Naive thymus-derived CD4-positive, alpha-beta T cell (primary cell): Measurements from ENCODE around the gene FBN1. TPM values are rescaled to one million over a fixed set of nuclear protein-coding genes. Genes with fewer than 3 reads are reported as not detected.

Experiments used
- ATAC-seq: fragments of 150-1000 bp; cut with Tn5 transposase; 2 replicates; pipeline ENCODE4 v1.10.0; 2021; ENCODE audit warnings: mild to moderate bottlenecking, moderate library complexity
- CTCF ChIA-PET: fragments of 350-600 bp; sonication (Branson Sonifier 250); formaldehyde crosslinking; loops from one replicate; lab custom pipeline; 2021; ENCODE audit warnings: antibody characterized with exemption; lab: Charles Lee
- POLR2A ChIA-PET: fragments of 350-600 bp; sonication (Branson Sonifier 250); formaldehyde crosslinking; loops from one replicate; lab custom pipeline; 2021; ENCODE audit warnings: antibody characterized with exemption, inconsistent platforms; lab: Charles Lee
- DNase-seq, 9 donors: peaks; one replicate each; pipeline versions ENCODE4 v3.0.0 to v3.0.0-alpha.2; 2020 to 2022; ENCODE audit warnings: mixed read lengths in 1 of 9
- H3K27ac ChIP-seq: one replicate; pipeline ENCODE4 v1.7.0; 2013; ENCODE audit warnings: mild to moderate bottlenecking, low read depth, low read length, moderate library complexity
- H3K27me3 ChIP-seq, 2 donors: one replicate each; pipeline ENCODE4 v1.7.0; 2013; ENCODE audit warnings: low read length in 2 of 2, mild to moderate bottlenecking in 2 of 2, moderate library complexity in 2 of 2; ENCODE audit not compliant: control insufficient read depth in 2 of 2, insufficient read depth in 2 of 2
- H3K36me3 ChIP-seq, 3 experiments: 1 replicate in 2 of 3; 2 replicates in 1 of 3; pipeline ENCODE4 v1.7.0; 2013; ENCODE audit warnings: low read length in 3 of 3, mild to moderate bottlenecking in 3 of 3, moderate library complexity in 1 of 3; ENCODE audit not compliant: insufficient read depth in 3 of 3, control insufficient read depth in 2 of 3
- H3K4me1 ChIP-seq, 2 donors: one replicate each; pipeline ENCODE4 v1.7.0; 2013; ENCODE audit warnings: low read length in 2 of 2, mild to moderate bottlenecking in 2 of 2, moderate library complexity in 1 of 2; ENCODE audit not compliant: control insufficient read depth in 2 of 2, insufficient read depth in 2 of 2
- H3K4me3 ChIP-seq: 2 replicates; pipeline ENCODE4 v1.7.0; 2013; ENCODE audit warnings: mild to moderate bottlenecking, low read length
- H3K9me3 ChIP-seq, 3 experiments: 1 replicate in 2 of 3; 2 replicates in 1 of 3; pipeline ENCODE4 v1.7.0; 2013; ENCODE audit warnings: low read length in 3 of 3; ENCODE audit not compliant: control insufficient read depth in 2 of 3
- H3K27ac Mint-ChIP-seq, 9 donors: one replicate each; pipeline ENCODE4 v1.8.0; 2020 to 2022; ENCODE audit warnings: mixed read lengths in 9 of 9, mild to moderate bottlenecking in 8 of 9, moderate library complexity in 5 of 9, inconsistent platforms in 2 of 9
- H3K27me3 Mint-ChIP-seq, 5 donors: one replicate each; pipeline ENCODE4 v1.8.0; 2021 to 2022; ENCODE audit warnings: mixed read lengths in 5 of 5, mild to moderate bottlenecking in 1 of 5
- H3K36me3 Mint-ChIP-seq, 5 donors: one replicate each; pipeline ENCODE4 v1.8.0; 2020 to 2022; ENCODE audit warnings: mixed read lengths in 5 of 5, mild to moderate bottlenecking in 3 of 5, inconsistent platforms in 1 of 5
- H3K4me1 Mint-ChIP-seq, 7 donors: one replicate each; pipeline ENCODE4 v1.8.0; 2020 to 2022; ENCODE audit warnings: mixed read lengths in 7 of 7, mild to moderate bottlenecking in 3 of 7, inconsistent platforms in 1 of 7
- H3K4me3 Mint-ChIP-seq, 10 donors: one replicate each; pipeline ENCODE4 v1.8.0; 2020 to 2022; ENCODE audit warnings: mild to moderate bottlenecking in 10 of 10, mixed read lengths in 10 of 10, moderate library complexity in 6 of 10, inconsistent platforms in 2 of 10
- H3K9me3 Mint-ChIP-seq, 11 donors: one replicate each; pipeline ENCODE4 v1.8.0; 2020 to 2022; ENCODE audit warnings: mixed read lengths in 11 of 11, mild to moderate bottlenecking in 4 of 11, inconsistent platforms in 1 of 11, moderate library complexity in 1 of 11
- intact Hi-C, 2 donors: fragments of 100-400 bp; cut with micrococcal nuclease; formaldehyde crosslinking; loops; one replicate each; pipeline ENCODE4 v1.15.1; 2023
- polyA plus RNA-seq, 2 donors: library from polyadenylated mRNA; unstranded; fragments of 300-500 nt; fragmentation: Illumina TruSeq; gene quantifications; one replicate each; pipeline ENCODE4 v1.2.3, GENCODE V29; 2021
- total RNA-seq, 6 experiments: library from RNA in 5 of 6; stranded (reverse) in 5 of 6; gene quantifications; 1 replicate in 5 of 6; 2 replicates in 1 of 6; pipeline ENCODE4 v1.2.3 and lab custom pipeline; 2021 to 2026

FBN1 gene
- total and polyA plus RNA-seq, 7 experiments from 2014 or later: 0.03 to 1.3 (median 0.61) TPM; not detected in 1

DNA sequence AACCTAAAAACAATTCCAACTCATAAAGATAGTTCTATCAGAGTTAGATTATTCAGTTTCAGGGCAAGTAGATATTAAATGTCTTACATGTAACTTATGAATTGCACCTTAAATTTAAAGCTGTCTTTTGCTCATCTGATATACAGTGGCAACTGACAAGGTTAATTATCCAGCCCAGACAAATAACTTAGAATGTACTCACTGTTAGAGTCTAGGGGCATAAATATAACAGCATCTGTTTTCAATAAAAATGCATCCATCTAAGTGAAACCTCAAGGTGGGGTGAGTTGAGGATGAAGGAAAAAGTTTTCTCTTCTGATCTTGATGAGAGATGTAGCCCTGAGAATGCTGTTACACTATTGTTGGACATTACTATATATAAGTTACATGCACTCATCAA is 112.6 kb downstream of the FBN1 start:
- Histone ChIP-seq H3K36me3 (no peaks in the 10 kb centered on the region), H3K27me3 (no peaks in the 10 kb centered on the region), H3K27ac (no peak overlapping the region), H3K9me3 (no peaks in the 10 kb centered on the region), H3K4me3 (no peak overlapping the region), H3K4me1 (no peaks in the 10 kb centered on the region)
- H3K36me3 Mint-ChIP-seq: no peaks in the 10 kb centered on the region
- H3K27me3 Mint-ChIP-seq: peaks cover 0 to 5% (median 0%) of the 10 kb centered on the region in 5 donors
- POLR2A ChIA-PET: no interaction called here
- H3K9me3 Mint-ChIP-seq: no peaks in the 10 kb centered on the region
- ATAC-seq (no peak), DNase-seq (no peak)
- intact Hi-C loops: no loop called here
- H3K4me1 Mint-ChIP-seq: no peaks in the 10 kb centered on the region
- H3K4me3 Mint-ChIP-seq: no peak overlapping the region
- CTCF ChIA-PET: no interaction called here
- H3K27ac Mint-ChIP-seq: no peak overlapping the region

DNA sequence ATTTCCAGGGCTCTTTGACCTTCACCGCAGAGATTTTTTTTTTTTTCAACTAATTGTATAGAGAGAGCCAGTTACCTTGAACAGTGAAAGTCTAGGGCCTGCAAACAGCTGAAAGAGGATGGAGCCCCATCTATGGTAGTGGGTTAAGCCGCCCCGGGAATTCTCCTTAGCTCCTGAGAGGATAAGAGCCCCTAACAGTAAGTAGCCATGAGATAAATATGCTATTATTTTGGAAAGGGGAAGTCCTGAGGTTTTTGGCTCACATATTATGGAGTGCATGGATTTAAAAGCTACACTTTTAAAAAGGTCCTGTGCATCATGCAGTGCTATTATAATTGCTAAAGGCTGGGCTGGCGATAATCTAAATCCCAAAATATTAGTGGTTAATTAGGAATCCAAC is 115.0 kb downstream of the FBN1 start:
- intact Hi-C loops: no loop called here
- CTCF ChIA-PET: no interaction called here
- peaks cover 0 to 1% (median 0%) of the 10 kb centered on the region in 5 donors for H3K27me3 Mint-ChIP-seq

DNA sequence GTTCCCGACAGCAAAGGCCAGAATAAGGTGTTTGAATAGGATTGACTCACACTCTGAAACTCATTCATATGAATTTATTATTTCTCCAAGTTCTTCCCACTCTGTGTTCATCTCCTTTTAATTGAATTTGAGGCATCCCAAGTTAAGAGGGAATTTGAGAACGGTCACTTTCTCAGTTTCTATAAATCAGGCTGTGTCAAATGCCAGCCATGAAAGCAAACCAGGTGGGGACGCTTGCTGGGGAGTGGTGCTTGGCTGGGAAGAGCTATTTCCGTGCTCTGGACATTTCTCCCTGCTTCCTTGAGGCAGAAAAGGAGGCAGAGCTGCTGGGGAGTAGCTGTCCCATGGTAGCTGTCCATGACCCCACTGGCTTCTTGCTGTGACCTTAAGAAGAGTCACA is 116.6 kb downstream of the FBN1 start:
- no peaks in the 10 kb centered on the region for H3K4me1 Mint-ChIP-seq
- intact Hi-C loops: no loop called here
- ChIA-PET CTCF (no interaction called here), POLR2A (no interaction called here)
- Histone ChIP-seq H3K4me1 (no peaks in the 10 kb centered on the region), H3K4me3 (no peak overlapping the region), H3K36me3 (no peaks in the 10 kb centered on the region), H3K9me3 (no peaks in the 10 kb centered on the region), H3K27me3 (no peaks in the 10 kb centered on the region), H3K27ac (no peak overlapping the region)
- ATAC-seq (no peak), DNase-seq (no peak)
- peaks cover 0 to 4% (median 0%) of the 10 kb centered on the region in 5 donors for H3K27me3 Mint-ChIP-seq
- no peaks in the 10 kb centered on the region for H3K9me3 Mint-ChIP-seq
- no peaks in the 10 kb centered on the region for H3K36me3 Mint-ChIP-seq
- H3K4me3 Mint-ChIP-seq: no peak overlapping the region
- no peak overlapping the region for H3K27ac Mint-ChIP-seq

More for the DNA sequence above, 115.0 kb downstream of the FBN1 start:
- no peaks in the 10 kb centered on the region for H3K9me3 Mint-ChIP-seq
- POLR2A ChIA-PET: no interaction called here
- H3K27ac ChIP-seq: no peak overlapping the region
- ATAC-seq (no peak), DNase-seq (no peak)
- no peaks in the 10 kb centered on the region for H3K36me3 Mint-ChIP-seq
- H3K9me3 ChIP-seq: no peaks in the 10 kb centered on the region
- H3K4me1 ChIP-seq: no peaks in the 10 kb centered on the region
- no peak overlapping the region for H3K4me3 ChIP-seq
- H3K36me3 ChIP-seq: no peaks in the 10 kb centered on the region
- no peak overlapping the region for H3K27ac Mint-ChIP-seq
- no peak overlapping the region for H3K4me3 Mint-ChIP-seq
- H3K4me1 Mint-ChIP-seq: no peaks in the 10 kb centered on the region
- H3K27me3 ChIP-seq: no peaks in the 10 kb centered on the region

DNA sequence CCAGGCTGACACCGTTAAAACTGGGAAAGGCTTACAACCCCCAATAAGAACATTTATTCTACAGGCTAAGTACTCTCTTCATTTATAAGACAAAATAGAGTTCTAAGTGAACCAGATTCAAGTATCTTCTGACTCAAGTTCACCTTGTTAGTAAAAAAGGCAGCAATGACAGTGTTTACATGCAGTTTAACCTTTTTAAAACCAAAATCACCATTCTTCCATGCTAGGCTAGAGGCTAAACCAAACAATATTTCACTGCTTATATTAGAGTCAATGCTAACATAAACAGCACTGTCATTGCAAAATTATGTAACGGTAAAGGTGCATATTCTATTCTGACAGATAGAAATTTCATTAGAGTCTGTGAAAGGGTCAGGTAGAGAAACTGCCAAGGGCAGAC is 118.0 kb downstream of the FBN1 start:
- H3K9me3 ChIP-seq: no peaks in the 10 kb centered on the region
- H3K4me1 Mint-ChIP-seq: no peaks in the 10 kb centered on the region
- ChIA-PET POLR2A (no interaction called here), CTCF (no interaction called here)
- H3K27me3 ChIP-seq: no peaks in the 10 kb centered on the region
- H3K4me1 ChIP-seq: no peaks in the 10 kb centered on the region
- ATAC-seq: no peak
- no peak overlapping the region for H3K4me3 ChIP-seq
- H3K27ac Mint-ChIP-seq: no peak overlapping the region
- intact Hi-C loops: no loop called here
- H3K27ac ChIP-seq: no peak overlapping the region
- no peak overlapping the region for H3K4me3 Mint-ChIP-seq
- no peaks in the 10 kb centered on the region for H3K36me3 ChIP-seq
- no peak for DNase-seq
- peaks cover 0 to 5% (median 4%) of the 10 kb centered on the region in 5 donors for H3K27me3 Mint-ChIP-seq
- H3K9me3 Mint-ChIP-seq: no peaks in the 10 kb centered on the region
- H3K36me3 Mint-ChIP-seq: no peaks in the 10 kb centered on the region

DNA sequence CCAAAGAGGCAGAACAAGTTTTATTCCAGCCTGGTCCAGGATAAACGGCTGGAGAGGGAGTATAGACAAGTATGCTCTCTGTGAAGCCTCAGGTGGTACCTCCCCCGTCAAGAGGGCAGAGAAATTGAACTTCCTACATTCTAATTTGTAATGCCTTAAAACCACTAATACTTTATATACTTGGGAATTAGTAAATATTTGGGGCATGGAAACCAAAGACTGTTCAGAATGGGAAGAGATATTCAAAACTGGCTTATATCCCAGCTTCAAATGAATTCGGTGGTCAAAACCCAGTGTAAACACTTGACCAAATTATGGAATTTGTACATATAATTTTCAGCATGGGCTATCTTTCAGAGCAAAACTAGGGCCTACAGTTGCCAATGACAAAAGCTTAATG is 122.6 kb downstream of the FBN1 start:
- H3K36me3 ChIP-seq: no peaks in the 10 kb centered on the region
- H3K9me3 ChIP-seq: no peaks in the 10 kb centered on the region
- H3K4me1 ChIP-seq: no peaks in the 10 kb centered on the region
- H3K36me3 Mint-ChIP-seq: no peaks in the 10 kb centered on the region
- no peak overlapping the region for H3K27ac ChIP-seq
- H3K9me3 Mint-ChIP-seq: peaks cover 0 to 3% (median 0%) of the 10 kb centered on the region in 11 donors
- no peaks in the 10 kb centered on the region for H3K4me1 Mint-ChIP-seq
- H3K4me3 Mint-ChIP-seq: no peak overlapping the region
- intact Hi-C loops: no loop called here
- no peak overlapping the region for H3K4me3 ChIP-seq
- H3K27me3 Mint-ChIP-seq: peaks cover 0 to 15% (median 5%) of the 10 kb centered on the region in 5 donors
- H3K27ac Mint-ChIP-seq: no peak overlapping the region
- CTCF ChIA-PET: no interaction called here
- ATAC-seq: no peak
- no peak for DNase-seq
- no peaks in the 10 kb centered on the region for H3K27me3 ChIP-seq
- POLR2A ChIA-PET: no interaction called here

DNA sequence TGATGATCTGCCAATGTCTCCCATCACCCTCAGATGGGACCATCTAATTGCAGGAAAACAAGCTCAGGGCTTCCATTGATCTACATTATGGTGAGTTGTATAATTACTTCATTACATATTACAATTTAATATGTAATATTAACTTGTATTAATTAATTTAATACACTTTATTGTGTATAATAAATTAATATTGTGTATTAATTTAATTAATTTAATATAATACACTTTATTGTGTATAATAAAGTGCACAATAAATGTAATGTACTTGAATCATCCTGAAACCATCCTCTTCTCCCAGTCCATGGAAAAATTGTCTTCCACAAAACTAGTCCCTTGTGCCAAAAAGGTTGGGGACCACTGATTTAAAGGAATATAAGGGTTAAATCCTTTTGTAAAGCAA is 123.4 kb downstream of the FBN1 start:
- ATAC-seq: no peak
- ChIA-PET CTCF (no interaction called here), POLR2A (no interaction called here)

DNA sequence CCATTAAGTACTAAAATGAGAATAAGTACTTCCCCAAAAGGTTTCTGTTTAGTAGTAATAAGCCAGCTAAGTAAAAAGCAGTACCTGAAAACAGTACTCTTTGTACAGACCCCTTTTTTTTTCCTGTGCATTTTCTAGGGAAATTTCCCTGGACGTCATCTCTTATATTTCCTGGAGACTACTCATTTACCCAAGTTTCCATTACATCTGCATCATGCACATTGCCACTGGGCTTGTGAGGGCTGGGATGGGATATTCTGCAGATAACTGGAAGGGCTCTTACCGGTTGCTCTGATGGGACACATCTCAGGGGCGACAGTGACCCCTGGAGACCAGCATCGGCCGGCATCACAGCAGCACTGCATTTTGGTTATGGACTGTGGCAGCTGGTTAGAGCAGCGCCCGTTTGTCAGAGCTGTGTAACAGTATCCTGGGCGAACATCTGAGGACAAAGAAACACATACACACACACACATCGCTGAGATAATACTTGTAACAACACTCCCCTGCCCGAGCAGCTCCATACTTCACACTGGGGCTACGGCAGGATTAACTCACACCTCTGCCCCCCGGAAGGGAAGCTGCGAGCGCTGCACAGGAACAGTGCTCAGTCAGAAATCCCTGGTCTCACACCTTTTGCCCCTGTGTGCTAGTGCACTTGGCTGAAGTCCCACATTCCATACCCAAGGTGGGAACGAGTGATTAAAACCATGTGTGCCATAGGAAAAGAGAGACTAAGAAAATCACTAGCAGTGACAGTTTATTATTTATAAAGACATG is 124.9 kb downstream of the FBN1 start:
- ATAC-seq (no peak), DNase-seq (no peak)
- Mint-ChIP-seq H3K36me3 (no peaks in the 10 kb centered on the region), H3K9me3 (peaks cover 0 to 3% (median 0%) of the 10 kb centered on the region in 11 donors), H3K27me3 (peaks cover 0 to 14% (median 5%) of the 10 kb centered on the region in 5 donors), H3K4me1 (no peaks in the 10 kb centered on the region), H3K27ac (no peak overlapping the region), H3K4me3 (no peak overlapping the region)
- ChIA-PET CTCF (no interaction called here), POLR2A (no interaction called here)
- H3K27ac ChIP-seq: no peak overlapping the region
- no peaks in the 10 kb centered on the region for H3K36me3 ChIP-seq
- no peaks in the 10 kb centered on the region for H3K9me3 ChIP-seq
- intact Hi-C loops: no loop called here
- H3K4me1 ChIP-seq: no peaks in the 10 kb centered on the region
- H3K4me3 ChIP-seq: no peak overlapping the region
- H3K27me3 ChIP-seq: no peaks in the 10 kb centered on the region

More for the DNA sequence above, 123.4 kb downstream of the FBN1 start:
- H3K4me1 ChIP-seq: no peaks in the 10 kb centered on the region
- no peaks in the 10 kb centered on the region for H3K4me1 Mint-ChIP-seq
- no peaks in the 10 kb centered on the region for H3K27me3 ChIP-seq
- intact Hi-C loops: no loop called here
- H3K27me3 Mint-ChIP-seq: peaks cover 0 to 15% (median 5%) of the 10 kb centered on the region in 5 donors
- no peak overlapping the region for H3K4me3 Mint-ChIP-seq
- H3K36me3 Mint-ChIP-seq: no peaks in the 10 kb centered on the region
- peaks cover 0 to 3% (median 0%) of the 10 kb centered on the region in 11 donors for H3K9me3 Mint-ChIP-seq
- H3K27ac ChIP-seq: no peak overlapping the region
- no peaks in the 10 kb centered on the region for H3K36me3 ChIP-seq
- no peaks in the 10 kb centered on the region for H3K9me3 ChIP-seq
- DNase-seq: no peak
- no peak overlapping the region for H3K4me3 ChIP-seq
- no peak overlapping the region for H3K27ac Mint-ChIP-seq
